ENCODE measurements around the gene LAD1.

Gene LAD1

GRCh38 chr1:201346337-201346939 is 52.7 kb downstream of the LAD1 start:
- DNase-seq, result no peak

DNA sequence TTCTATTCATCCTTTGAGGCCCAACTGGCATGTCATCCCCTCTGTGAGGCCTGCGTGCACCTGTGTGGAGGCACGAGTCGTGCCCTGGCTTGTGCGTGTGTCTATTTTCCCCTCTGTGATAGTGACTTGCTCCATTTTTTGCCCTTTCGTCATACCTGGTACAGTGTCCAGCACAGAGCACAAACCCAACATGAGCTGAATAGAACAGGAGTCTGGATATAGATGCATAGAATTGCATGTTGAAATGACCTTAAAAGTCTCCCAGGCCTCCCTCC is 54.1 kb downstream of the LAD1 start:
- no peak for DNase-seq

DNA sequence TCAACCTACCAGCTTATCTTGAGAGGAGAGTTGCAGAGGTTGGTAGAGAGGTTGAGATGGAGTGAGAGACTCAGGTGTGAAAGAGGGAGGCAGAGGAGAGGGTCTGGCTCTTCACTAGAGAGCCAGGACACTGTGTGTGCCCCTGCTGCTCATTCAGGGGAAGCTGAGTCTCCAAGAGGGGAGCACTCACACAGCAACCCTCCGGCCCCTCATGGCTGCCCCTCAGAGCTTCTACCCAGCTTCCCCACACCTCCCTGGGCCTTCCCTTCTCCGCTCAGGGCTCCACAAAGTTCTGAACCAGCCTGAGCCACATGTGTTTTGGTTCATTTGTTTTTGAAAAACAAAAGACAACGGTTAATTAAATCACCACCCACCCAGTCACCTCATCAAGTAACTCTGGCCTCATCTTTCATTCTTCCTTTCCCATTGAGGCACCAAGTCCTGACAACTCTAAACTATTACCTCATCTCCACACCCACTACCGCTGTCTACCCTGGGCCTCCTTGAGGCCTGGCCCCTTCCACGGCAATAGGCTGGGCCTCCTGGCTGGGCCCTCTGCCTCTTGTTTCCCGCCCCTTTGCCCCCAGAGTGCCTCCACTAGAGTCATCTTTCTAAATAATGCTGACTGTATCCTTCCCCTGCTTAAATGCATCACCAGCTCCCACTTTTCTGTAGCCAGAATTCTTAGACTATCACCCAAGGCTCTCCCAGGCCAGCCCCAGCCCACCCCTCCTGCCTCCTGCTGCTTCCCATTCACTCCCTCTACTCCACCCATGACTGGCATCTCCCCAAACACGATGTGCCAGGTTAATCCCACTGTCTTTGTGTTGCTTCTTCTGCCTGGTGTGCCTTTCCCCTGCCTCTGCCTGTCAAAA is 54.7 kb downstream of the LAD1 start:
- no peak for DNase-seq

DNA sequence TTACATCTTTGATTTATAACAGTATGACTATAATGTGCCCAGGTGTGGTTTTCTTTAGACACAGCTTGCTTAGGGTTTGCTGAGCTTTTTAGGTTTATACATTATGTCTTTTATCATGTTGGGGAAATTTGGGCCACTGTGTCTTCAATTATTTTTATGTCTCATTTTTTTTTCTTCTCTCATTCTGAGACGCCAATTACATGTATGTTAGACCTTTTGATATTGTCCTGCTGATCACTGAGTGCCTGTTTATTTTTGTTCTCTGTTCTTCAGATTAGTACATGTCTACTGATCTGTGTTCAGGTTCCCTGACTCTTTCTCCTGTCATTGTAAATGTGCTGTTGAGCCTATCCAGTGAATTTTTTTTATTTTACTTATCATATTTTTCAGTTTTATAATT is 57.7 kb downstream of the LAD1 start:
- no peak for DNase-seq

DNA sequence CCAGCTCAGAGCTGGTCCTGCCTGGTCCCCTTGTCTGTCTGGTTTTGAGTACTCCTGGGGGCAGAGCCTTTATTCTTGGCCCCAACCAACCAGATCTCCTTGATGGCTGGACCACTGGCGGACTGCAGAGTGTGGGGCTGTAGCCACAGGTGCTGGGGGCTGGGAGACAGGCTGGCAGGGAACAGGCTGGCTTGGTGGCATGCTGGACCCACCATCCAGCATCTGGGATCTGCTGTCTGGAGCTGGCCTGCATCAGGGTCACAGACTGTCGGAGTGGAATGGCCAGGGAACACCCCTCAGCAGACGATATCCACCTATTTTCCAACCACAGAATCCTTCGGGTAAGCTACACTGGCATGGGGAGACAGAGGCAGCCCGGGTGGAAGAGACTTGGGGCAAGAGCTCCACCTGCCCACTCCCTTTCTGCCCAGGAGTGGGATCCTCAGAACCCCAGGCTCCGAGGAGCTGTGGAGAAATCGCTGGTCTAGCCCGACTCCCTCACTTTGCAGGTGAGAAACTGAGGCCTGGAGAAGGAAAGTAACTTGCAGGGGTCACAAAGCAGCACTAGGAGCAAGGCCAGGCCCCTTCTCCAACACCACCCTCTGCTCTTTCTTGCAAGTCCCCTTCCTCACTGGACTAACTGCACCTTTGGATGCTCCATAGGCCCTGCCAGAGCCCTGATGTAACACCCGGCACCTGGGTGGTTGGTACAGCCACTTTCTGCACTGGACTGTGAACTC is 62.2 kb downstream of the LAD1 start:
- no peak for DNase-seq

- DNase-seq, result no peak
Measured at GRCh38 chr1:201335901-201336300, 63.2 kb downstream of the LAD1 start.

DNA sequence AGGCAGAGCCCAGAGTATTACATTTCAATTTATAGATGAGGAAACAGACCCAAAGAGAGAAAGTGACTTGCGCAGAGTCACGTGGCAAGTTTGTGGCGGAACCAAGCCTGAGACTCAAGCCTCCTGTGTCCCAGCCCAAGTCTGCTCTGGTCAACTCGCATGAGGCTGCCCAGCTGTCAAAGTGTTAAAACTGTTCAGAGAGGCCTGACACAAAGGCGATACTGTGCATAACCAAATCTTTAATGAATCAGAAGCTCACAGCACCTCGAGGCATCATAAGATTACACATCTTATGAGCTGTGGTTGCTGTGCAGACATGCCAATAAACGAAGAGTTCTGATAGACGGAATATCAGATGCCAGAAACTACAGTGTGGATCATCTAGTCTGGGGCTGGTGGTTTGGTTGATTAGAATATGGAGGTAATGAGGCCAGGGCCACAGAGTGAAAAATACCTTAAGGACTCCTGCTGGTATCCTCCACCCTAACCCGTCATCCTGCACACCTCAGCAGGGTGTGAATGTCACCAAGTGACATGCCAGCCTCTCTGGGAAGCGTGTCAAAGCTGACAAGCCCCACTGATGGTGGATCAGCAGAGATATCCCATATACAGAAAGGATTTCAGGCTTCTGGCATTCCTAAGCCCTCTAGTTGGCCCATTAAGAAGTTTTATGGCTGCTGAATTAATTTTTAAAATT is 63.8 kb downstream of the LAD1 start:
- no peak for DNase-seq

DNA sequence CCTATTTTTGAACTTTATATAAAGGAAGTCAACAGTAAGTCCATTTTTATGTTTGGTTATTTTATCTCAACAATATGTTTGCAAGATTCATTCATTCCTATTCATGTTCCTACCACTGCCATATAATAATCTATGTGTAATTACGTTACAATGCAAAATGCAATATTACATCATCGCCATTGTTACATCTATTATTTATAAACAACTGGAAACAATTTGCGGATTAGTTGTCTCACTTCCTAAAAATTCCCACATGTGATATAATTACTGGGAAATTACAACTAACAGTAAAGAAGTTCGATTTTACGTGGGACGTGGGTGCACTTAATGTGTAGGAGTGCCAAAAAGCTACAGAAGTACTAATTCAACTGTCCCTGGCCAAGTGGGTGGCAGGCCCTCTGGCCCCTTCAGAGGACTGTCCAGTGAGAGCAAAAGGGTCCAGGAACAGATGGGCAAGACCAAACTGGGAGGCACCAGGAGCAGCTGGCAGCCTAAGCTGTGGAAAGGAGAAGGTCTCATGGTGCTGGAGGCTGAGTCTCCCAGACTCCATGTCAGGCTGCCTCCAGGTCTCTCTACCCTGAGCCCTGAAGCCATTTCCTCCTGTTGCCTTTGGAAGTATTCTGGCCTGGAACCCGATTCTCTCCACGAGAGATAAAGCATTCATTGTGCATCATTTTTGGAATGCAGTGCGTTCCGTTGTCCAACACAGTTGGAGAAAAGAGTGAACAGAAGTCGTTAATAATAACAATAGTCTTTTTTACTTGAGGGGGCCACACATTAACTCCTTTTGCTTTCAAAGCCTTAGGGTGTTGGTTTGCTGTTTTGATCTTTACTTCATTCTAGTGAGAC is 64.6 kb downstream of the LAD1 start:
- DNase-seq, result no peak

DNA sequence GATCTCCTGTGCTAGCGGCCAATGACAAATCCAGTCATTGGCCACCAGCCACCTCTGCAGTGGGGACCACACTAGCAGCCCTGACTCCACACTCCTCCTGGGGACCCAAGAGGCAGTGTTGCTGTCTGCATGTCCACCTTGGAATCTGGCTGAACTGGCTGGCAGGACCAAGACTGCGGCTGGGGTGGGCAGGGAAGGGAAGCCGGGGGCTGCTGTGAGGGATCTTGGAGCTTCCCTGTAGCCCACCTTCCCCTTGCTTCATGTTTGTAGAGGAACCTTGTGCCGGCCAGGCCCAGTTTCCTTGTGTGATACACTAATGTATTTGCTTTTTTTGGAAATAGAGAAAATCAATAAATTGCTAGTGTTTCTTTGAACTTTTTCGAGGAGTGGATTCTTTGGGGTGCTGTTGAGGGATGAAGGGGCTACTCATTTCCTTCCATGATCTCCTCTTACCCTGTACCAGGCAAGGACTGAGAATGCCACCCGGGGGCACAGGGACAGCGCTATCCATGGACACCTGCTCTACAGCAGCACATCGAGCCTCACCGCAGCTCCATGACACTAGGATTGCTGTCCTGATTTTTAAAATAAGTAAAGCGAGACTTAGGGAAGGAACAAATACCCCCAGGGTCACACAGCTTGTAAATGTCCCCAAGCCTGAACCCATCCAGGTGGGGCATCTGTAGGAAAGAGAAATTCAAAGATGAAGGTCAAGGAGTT is 66.3 kb downstream of the LAD1 start:
- DNase-seq, result no peak

DNA sequence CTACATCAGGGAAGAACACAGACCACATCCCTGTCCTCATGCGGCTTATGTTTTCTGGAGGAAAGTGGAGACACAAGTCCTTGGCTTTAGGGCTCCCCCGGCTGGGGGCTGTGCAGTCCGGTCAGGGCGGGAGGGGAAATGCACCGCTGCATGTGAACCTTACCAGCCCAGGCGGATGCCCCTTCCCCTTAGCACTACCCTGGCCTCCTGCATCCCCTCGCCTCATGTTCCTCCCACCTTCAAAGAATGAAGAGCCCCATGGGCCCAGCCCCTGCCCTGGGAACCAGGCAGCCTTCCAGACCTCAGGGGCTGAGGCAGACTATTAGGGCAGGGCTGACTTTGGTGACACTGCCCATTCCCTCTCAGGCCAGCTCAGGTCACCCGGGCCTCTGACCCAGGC is 67.1 kb downstream of the LAD1 start:
- DNase-seq, result no peak

- no peak for DNase-seq
Measured at GRCh38 chr1:201331166-201331565, 68.0 kb downstream of the LAD1 start.

Data from SHP77 (cell line).